ENCODE measurements around the gene PTPRD. TPM values are rescaled to one million over a fixed set of nuclear protein-coding genes. Genes with fewer than 3 reads are reported as not detected.

PTPRD gene
- total RNA-seq, 1 experiment from 2014 or later = 32.5 TPM

GRCh38 chr9:8799206-8799605 is 1813.6 kb downstream of the PTPRD start:
- Histone ChIP-seq H2BK15ac (ENCODE audit: low read depth, low read length) (no peak overlapping the region), H3T11ph (ENCODE audit: low read length) (no peak overlapping the region), H2BK20ac (ENCODE audit: low read depth, low read length, poor library complexity, severe bottlenecking) (no peak overlapping the region), H3K27ac (ENCODE audit: insufficient read length, low read depth, low read length) (no peak overlapping the region), H2AFZ (ENCODE audit: low read length) (no peak overlapping the region), H3K4ac (ENCODE audit: low read depth, low read length) (no peak overlapping the region), H4K91ac (ENCODE audit: insufficient read length, low read depth, low read length) (no peak overlapping the region), H2BK120ac (ENCODE audit: low read depth, low read length, poor library complexity, severe bottlenecking) (no peak overlapping the region), H4K8ac (replicated peaks; ENCODE audit: insufficient read length, low read depth, low read length) (no peak overlapping the region), H3K14ac (ENCODE audit: insufficient read depth, low read length) (no peak overlapping the region), H2BK5ac (ENCODE audit: insufficient read length, low read length) (no peak overlapping the region), H3K23me2 (ENCODE audit: insufficient read length, low read depth, low read length, poor library complexity, severe bottlenecking) (no peaks in the 10 kb centered on the region), H3K79me1 (ENCODE audit: insufficient read depth, low read depth, low read length, poor library complexity, severe bottlenecking) (no peaks in the 10 kb centered on the region), H3K9ac (ENCODE audit: extremely low read depth, insufficient read length, low read length) (no peak overlapping the region), H4K20me1 (ENCODE audit: control insufficient read depth, insufficient read depth, insufficient read length) (no peaks in the 10 kb centered on the region), H3K18ac (ENCODE audit: insufficient read length, low read depth, low read length) (no peak overlapping the region), H4K5ac (ENCODE audit: insufficient read length, low read depth, low read length) (no peak overlapping the region), H3K4me1 (ENCODE audit: insufficient read depth, low read length) (no peaks in the 10 kb centered on the region), H3K4me2 (ENCODE audit: insufficient read depth, insufficient read length, low read length) (no peak overlapping the region), H2AK5ac (ENCODE audit: insufficient read length, low read length) (no peak overlapping the region), H3K27me3 (ENCODE audit: insufficient read depth, low read length) (no peaks in the 10 kb centered on the region), H3K9me3 (ENCODE audit: control insufficient read depth, low read depth, low read length) (no peaks in the 10 kb centered on the region), H3K56ac (ENCODE audit: insufficient read length, low read depth, low read length) (no peak overlapping the region), H3K79me2 (ENCODE audit: insufficient read depth, low read length) (no peaks in the 10 kb centered on the region; the same call in 1 of the 2 replicates), H3K23ac (ENCODE audit: insufficient read length, low read depth, low read length) (no peak overlapping the region), H2BK12ac (ENCODE audit: insufficient read length, low read depth, low read length) (no peak overlapping the region)
- no peak for TF ChIP-seq CTCF (conservative IDR thresholded peaks at IDR 0.05)
- Mint-ChIP-seq H3K36me3 (ENCODE audit: insufficient read depth in 1 of 3, low read depth in 3 of 3) (peaks cover 0 to 3% (median 0%) of the 10 kb centered on the region in 3 experiments; a peak in 1 of 7 replicates), H3K4me3 (no peak overlapping the region), H3K27ac (no peak overlapping the region), H3K4me1 (peaks cover 17 to 19% of the 10 kb centered on the region in 2 experiments), H3K9me3 (no peaks in the 10 kb centered on the region), H3K27me3 (ENCODE audit: low read depth) (no peaks in the 10 kb centered on the region)
- no peak for DNase-seq

All from H9 (cell line).